Measurements from ENCODE around the gene FGF3.

The FGF3 gene

GRCh38 chr11:69860796-69861445, 41.7 kb upstream of the FGF3 start:
- Histone ChIP-seq H3K36me3 (ENCODE audit: insufficient read depth, low read length) (no peaks in the 10 kb centered on the region), H3K9me3 (ENCODE audit: low read length) (no peaks in the 10 kb centered on the region), H3K4me1 (ENCODE audit: insufficient read depth, low read length) (peaks cover 9% of the 10 kb centered on the region), H3K4me3 (ENCODE audit: low read length) (no peak overlapping the region), H3K27me3 (ENCODE audit: insufficient read depth, low read length) (peaks cover 10% of the 10 kb centered on the region), H2AFZ (ENCODE audit: low read depth, low read length) (no peak overlapping the region)

DNA sequence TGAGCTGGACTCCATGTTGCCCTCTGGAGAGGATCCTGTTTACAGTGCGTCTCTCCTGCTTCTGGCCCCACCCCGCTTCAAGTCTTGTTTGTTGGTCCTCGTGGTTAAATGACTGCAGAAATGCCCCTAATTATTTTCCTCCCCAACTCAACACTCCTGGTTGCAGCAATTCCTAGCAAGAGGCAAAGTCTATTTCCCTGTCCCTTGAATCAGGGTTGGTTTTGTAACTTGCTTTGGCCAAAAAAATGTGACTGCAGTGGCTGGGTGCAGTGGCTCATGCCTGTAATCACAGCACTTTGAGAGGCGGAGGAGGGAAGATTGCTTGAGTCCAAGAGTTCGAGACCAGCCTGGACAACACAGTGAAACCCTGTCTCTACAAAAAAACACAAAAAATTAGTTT, 41.0 kb upstream of the FGF3 start:
- H3K9me3 ChIP-seq (ENCODE audit: low read length): no peaks in the 10 kb centered on the region
- H3K4me3 ChIP-seq (ENCODE audit: low read length): no peak overlapping the region
- no peaks in the 10 kb centered on the region for H3K36me3 ChIP-seq (ENCODE audit: insufficient read depth, low read length)
- no peak overlapping the region for H2AFZ ChIP-seq (ENCODE audit: low read depth, low read length)
- H3K27me3 ChIP-seq (ENCODE audit: insufficient read depth, low read length): peaks cover 10% of the 10 kb centered on the region
- peaks cover 9% of the 10 kb centered on the region for H3K4me1 ChIP-seq (ENCODE audit: insufficient read depth, low read length)

DNA sequence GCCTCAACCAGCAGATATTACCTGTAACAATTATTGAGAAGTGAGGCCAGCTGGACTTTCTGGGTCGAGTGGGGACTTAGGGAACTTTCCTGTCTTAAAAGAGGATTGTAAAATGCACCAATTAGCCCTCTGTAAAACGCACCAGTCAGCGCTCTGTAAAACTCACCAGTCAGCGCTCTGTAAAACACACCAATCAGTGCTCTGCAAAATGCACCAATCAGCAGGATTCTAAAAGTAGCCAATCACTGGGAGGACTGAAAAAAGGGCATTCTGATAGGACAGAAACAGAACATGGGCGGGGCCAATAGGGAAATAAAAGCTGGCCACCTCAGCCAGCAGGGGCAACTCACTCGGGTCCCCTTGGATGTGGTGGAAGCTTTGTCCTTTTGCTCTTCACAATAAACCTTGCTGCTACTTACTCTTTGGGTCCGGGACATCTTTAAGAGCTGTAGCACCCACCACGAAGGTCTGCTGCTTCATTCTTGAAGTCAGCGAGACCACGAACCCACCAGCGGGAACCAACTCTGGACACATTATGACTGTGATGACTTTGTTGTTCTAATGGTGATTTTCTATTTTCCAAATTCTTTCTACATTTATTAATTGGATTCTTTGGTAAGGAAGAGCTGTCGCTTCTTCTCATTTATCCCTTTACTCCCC, 40.2 kb upstream of the FGF3 start:
- no peak overlapping the region for H3K4me3 ChIP-seq (ENCODE audit: low read length)
- peaks cover 10% of the 10 kb centered on the region for H3K27me3 ChIP-seq (ENCODE audit: insufficient read depth, low read length)
- no peaks in the 10 kb centered on the region for H3K36me3 ChIP-seq (ENCODE audit: insufficient read depth, low read length)
- H2AFZ ChIP-seq (ENCODE audit: low read depth, low read length): no peak overlapping the region
- H3K4me1 ChIP-seq (ENCODE audit: insufficient read depth, low read length): peaks cover 9% of the 10 kb centered on the region
- no peaks in the 10 kb centered on the region for H3K9me3 ChIP-seq (ENCODE audit: low read length)

GRCh38 chr11:69855421-69855820, 36.2 kb upstream of the FGF3 start:
- H3K36me3 ChIP-seq (ENCODE audit: insufficient read depth, low read length): no peaks in the 10 kb centered on the region

DNA sequence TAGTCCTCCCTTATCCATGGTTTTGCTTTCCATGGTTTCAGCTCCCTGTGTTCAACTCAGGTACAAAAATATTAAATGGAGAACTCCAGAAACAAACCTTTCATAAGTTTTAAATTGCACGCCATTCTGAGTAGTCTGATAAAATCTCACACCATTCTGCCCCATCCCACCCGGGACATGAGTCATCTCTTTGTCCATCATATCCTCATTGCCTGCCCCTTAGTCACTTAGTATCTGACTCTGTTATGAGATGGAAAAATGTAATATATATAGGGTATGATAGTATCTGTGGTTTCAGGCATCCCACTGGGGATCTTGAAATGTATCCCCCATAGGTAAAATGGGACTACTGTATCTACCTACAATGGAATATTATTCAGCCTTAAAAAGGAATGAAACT, 35.5 kb upstream of the FGF3 start:
- H3K4me3 ChIP-seq (ENCODE audit: low read length): no peak overlapping the region
- no peak overlapping the region for H2AFZ ChIP-seq (ENCODE audit: low read depth, low read length)

More at GRCh38 chr11:69855421-69855820, 36.2 kb upstream of the FGF3 start:
- H2AFZ ChIP-seq (ENCODE audit: low read depth, low read length): no peak overlapping the region
- no peaks in the 10 kb centered on the region for H3K9me3 ChIP-seq (ENCODE audit: low read length)
- H3K4me1 ChIP-seq (ENCODE audit: insufficient read depth, low read length): no peaks in the 10 kb centered on the region
- H3K4me3 ChIP-seq (ENCODE audit: low read length): no peak overlapping the region
- H3K27me3 ChIP-seq (ENCODE audit: insufficient read depth, low read length): peaks cover 4% of the 10 kb centered on the region

DNA sequence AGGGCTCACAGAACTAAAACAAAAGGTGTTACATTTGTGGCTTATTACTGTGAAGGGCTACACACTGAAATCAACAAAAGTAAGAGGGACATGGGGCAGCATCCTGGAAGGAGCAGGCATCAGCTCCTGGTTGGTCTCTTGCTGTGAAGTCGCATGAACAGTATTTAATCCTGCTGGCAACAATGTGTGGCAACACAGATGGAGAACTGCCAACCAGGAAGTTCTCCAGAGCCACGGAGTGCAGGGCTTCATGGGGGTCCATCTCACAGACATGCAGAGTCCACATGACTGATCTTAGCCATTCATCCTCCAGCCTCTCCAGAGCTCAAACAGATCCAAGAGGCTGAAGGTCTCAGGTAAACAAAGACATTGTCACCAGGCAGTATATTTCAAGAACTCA, 32.8 kb upstream of the FGF3 start:
- Histone ChIP-seq H3K27me3 (ENCODE audit: insufficient read depth, low read length) (peaks cover 4% of the 10 kb centered on the region), H2AFZ (ENCODE audit: low read depth, low read length) (no peak overlapping the region), H3K4me1 (ENCODE audit: insufficient read depth, low read length) (no peaks in the 10 kb centered on the region), H3K4me3 (ENCODE audit: low read length) (no peak overlapping the region), H3K9me3 (ENCODE audit: low read length) (no peaks in the 10 kb centered on the region), H3K36me3 (ENCODE audit: insufficient read depth, low read length) (no peaks in the 10 kb centered on the region)

More for the DNA sequence above, 35.5 kb upstream of the FGF3 start:
- H3K4me1 ChIP-seq (ENCODE audit: insufficient read depth, low read length): no peaks in the 10 kb centered on the region
- no peaks in the 10 kb centered on the region for H3K9me3 ChIP-seq (ENCODE audit: low read length)
- H3K27me3 ChIP-seq (ENCODE audit: insufficient read depth, low read length): peaks cover 4% of the 10 kb centered on the region
- no peaks in the 10 kb centered on the region for H3K36me3 ChIP-seq (ENCODE audit: insufficient read depth, low read length)

DNA sequence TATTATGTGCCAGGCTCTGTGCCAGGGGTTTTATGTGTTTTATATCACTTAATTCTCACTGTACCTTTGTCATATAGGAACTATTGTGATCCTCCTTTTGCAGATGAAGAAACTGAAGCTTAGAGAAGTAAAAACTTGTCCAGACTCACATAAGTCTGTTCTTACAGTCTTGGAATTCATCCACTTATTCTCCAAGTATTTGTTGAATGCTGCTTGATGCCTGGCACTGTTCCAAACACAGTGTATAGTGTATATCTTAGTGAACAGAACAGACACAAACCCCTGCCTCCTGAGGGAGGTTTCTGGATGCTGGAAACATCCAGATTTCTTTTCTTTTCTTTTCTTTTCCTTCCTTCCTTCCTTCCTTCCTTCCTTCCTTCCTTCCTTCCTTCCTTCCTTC, 29.0 kb upstream of the FGF3 start:
- H3K27me3 ChIP-seq (ENCODE audit: insufficient read depth, low read length): peaks cover 4% of the 10 kb centered on the region
- no peak overlapping the region for H2AFZ ChIP-seq (ENCODE audit: low read depth, low read length)
- no peaks in the 10 kb centered on the region for H3K9me3 ChIP-seq (ENCODE audit: low read length)
- no peaks in the 10 kb centered on the region for H3K36me3 ChIP-seq (ENCODE audit: insufficient read depth, low read length)
- no peak overlapping the region for H3K4me3 ChIP-seq (ENCODE audit: low read length)
- no peaks in the 10 kb centered on the region for H3K4me1 ChIP-seq (ENCODE audit: insufficient read depth, low read length)

GRCh38 chr11:69844396-69844795, 25.2 kb upstream of the FGF3 start:
- Histone ChIP-seq H3K4me1 (ENCODE audit: insufficient read depth, low read length) (peaks cover 4% of the 10 kb centered on the region), H3K36me3 (ENCODE audit: insufficient read depth, low read length) (no peaks in the 10 kb centered on the region), H2AFZ (ENCODE audit: low read depth, low read length) (no peak overlapping the region), H3K4me3 (ENCODE audit: low read length) (no peak overlapping the region), H3K27me3 (ENCODE audit: insufficient read depth, low read length) (no peaks in the 10 kb centered on the region), H3K9me3 (ENCODE audit: low read length) (no peaks in the 10 kb centered on the region)

DNA sequence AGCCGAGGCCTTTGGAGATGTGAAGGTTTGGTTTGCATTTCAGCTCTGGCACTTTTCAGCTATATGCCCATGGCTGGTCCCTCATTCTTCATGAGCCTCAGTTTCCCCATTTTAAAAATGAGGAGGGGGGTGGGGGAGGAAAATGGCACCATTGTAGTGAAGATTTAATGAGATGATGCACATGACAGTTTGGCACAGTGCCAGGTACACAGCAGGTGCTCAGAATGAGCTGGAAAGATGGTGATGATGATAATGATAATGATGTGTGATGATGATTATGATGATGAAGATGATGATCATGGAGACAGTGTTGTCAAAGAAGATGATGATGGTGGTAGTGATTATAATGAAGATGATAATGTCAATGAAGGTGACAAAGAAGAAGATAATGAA, 24.3 kb upstream of the FGF3 start:
- Histone ChIP-seq H3K36me3 (ENCODE audit: insufficient read depth, low read length) (no peaks in the 10 kb centered on the region), H3K4me1 (ENCODE audit: insufficient read depth, low read length) (peaks cover 4% of the 10 kb centered on the region), H3K27me3 (ENCODE audit: insufficient read depth, low read length) (no peaks in the 10 kb centered on the region), H3K4me3 (ENCODE audit: low read length) (no peak overlapping the region), H3K9me3 (ENCODE audit: low read length) (no peaks in the 10 kb centered on the region), H2AFZ (ENCODE audit: low read depth, low read length) (no peak overlapping the region)

GRCh38 chr11:69842746-69843528, 23.7 kb upstream of the FGF3 start:
- Histone ChIP-seq H2AFZ (ENCODE audit: low read depth, low read length) (no peak overlapping the region), H3K27me3 (ENCODE audit: insufficient read depth, low read length) (no peaks in the 10 kb centered on the region), H3K4me1 (ENCODE audit: insufficient read depth, low read length) (peaks cover 4% of the 10 kb centered on the region)

DNA sequence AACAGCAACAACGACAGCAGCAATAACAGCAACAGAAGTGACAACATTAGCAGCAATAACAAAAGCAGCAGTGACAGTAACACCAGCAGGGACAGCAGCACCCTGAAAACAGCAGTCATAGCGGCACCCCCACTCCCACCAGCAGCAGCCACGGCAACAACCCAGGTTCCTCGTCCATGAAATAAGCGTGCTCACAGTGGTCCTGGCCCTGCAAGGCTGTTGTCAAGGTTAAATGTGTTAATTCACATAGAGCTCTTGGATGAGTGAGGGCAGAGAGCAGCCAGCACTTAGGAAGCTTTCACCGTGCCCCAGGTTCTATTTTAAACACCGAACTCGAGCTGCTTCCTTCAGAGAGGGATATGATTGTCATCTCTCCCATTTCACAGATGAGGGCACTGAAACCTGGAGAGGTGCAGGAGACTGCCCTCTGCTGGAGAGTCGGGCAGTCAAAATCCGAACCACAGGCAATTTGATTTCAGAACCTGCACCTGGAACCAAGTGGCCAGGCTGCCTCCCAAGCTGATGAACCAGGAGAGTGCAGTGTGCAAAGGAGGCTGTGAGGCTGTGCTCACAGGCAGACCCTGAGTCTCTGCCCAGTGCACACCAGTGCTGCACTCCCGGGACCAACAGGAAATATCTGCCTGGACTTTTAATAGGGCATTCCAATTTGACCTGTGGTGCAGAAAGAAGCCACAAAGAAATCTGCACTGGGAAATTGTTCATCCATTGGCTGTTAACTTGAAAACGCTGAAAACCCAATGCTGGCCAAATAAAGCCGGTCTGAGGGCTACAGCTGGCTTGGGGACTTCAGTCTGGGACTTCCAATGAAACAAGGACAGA, 22.9 kb upstream of the FGF3 start:
- Histone ChIP-seq H3K4me1 (ENCODE audit: insufficient read depth, low read length) (peaks cover 4% of the 10 kb centered on the region), H3K4me3 (ENCODE audit: low read length) (no peak overlapping the region), H3K36me3 (ENCODE audit: insufficient read depth, low read length) (no peaks in the 10 kb centered on the region), H3K9me3 (ENCODE audit: low read length) (no peaks in the 10 kb centered on the region), H3K27me3 (ENCODE audit: insufficient read depth, low read length) (no peaks in the 10 kb centered on the region), H2AFZ (ENCODE audit: low read depth, low read length) (no peak overlapping the region)

More at GRCh38 chr11:69842746-69843528, 23.7 kb upstream of the FGF3 start:
- Histone ChIP-seq H3K4me3 (ENCODE audit: low read length) (no peak overlapping the region), H3K9me3 (ENCODE audit: low read length) (no peaks in the 10 kb centered on the region), H3K36me3 (ENCODE audit: insufficient read depth, low read length) (no peaks in the 10 kb centered on the region)

DNA sequence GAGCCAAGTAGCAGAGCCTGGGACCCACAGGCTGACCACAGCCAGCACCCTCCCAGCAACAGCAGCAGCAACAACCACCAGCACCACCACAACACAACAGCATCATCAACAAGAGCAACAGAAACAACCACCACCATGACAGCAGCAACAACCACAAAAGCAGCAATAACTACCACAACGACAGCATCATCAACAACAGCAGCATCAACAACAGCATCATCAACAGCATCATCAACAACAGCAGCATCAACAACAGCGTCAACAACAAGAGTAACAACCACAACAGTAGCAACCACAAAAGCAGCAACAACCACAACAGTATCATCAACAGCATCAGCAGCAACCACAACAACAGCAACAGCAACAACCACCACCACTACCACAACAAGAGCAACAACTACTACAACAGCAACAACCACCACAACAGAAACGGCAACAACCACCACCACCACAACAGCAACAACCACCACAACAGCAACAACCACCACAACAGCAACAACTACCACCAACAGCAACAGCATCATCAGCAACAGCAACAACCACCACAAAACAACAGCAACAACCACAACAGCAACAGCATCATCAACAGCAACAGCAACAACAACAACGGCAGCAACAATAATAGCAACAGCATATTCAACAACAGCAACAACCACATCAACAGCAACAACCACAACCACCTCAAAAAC, 22.1 kb upstream of the FGF3 start:
- no peak overlapping the region for H3K4me3 ChIP-seq (ENCODE audit: low read length)
- peaks cover 3% of the 10 kb centered on the region for H3K27me3 ChIP-seq (ENCODE audit: insufficient read depth, low read length)
- H3K36me3 ChIP-seq (ENCODE audit: insufficient read depth, low read length): no peaks in the 10 kb centered on the region
- H2AFZ ChIP-seq (ENCODE audit: low read depth, low read length): no peak overlapping the region
- H3K9me3 ChIP-seq (ENCODE audit: low read length): no peaks in the 10 kb centered on the region
- H3K4me1 ChIP-seq (ENCODE audit: insufficient read depth, low read length): peaks cover 4% of the 10 kb centered on the region
